Ovary (tissue), 10 donors: ENCODE results near the gene ME1. TPM values are rescaled to one million over a fixed set of nuclear protein-coding genes. Genes with fewer than 3 reads are reported as not detected.

Experiments used
- DNase-seq, 5 donors: peaks; one replicate each; pipeline ENCODE4 v3.0.0-alpha.2; 2019 to 2020
- H3K27ac ChIP-seq, 2 donors: fragments of 200-600 bp; one replicate each; pipeline versions ENCODE4 v1.5.1 to v1.8.0; 2019 to 2022
- H3K27me3 ChIP-seq: fragments of 200-600 bp; one replicate; pipeline ENCODE4 v1.8.0; 2022
- H3K36me3 ChIP-seq: fragments of 200-600 bp; sonication (generic); one replicate; pipeline ENCODE4 v1.5.1; 2019
- H3K4me1 ChIP-seq: one replicate; pipeline ENCODE4 v1.8.1; 2013; ENCODE audit warnings: mild to moderate bottlenecking, moderate library complexity; ENCODE audit not compliant: insufficient read depth
- H3K4me3 ChIP-seq: fragments of 200-600 bp; sonication (generic); one replicate; pipeline ENCODE4 v1.5.1; 2017
- H3K9me3 ChIP-seq, 2 donors: fragments of 200-600 bp in 1 of 2; sonication (generic) in 1 of 2; one replicate each; pipeline versions ENCODE4 v1.5.1 to v1.8.1; 2013 to 2019; ENCODE audit warnings: mild to moderate bottlenecking in 1 of 2, moderate library complexity in 1 of 2
- CTCF ChIP-seq, 3 donors: fragments of 450-650 bp in 2 of 3; fragments of 200-600 bp in 1 of 3; IDR thresholded peaks; one replicate each; pipeline versions ENCODE4 v1.5.1 to v1.8.0; 2016 to 2022; ENCODE audit warnings: antibody characterized with exemption in 3 of 3, mild to moderate bottlenecking in 1 of 3
- EP300 ChIP-seq: sonication (generic); formaldehyde crosslinking; IDR thresholded peaks from one replicate; pipeline ENCODE4 v1.6.1; 2017; ENCODE audit warnings: antibody characterized with exemption
- POLR2A ChIP-seq: fragments of 450-650 bp; IDR thresholded peaks from one replicate; pipeline ENCODE4 v1.6.1; 2017; ENCODE audit warnings: antibody characterized with exemption, mild to moderate bottlenecking, moderate library complexity
- WGBS, 3 donors: extraction: QIAGEN DNeasy Blood & Tissue Kit in 1 of 3; methylation state at CpG; one replicate each; pipeline versions ENCODE4 v1.1.5 to v1.1.7; 2013 to 2017; 5-methylcytosine and 5-hydroxymethylcytosine counted together
- intact Hi-C, 4 donors: fragments of 100-400 bp; cut with DNase I; formaldehyde crosslinking; loops; one replicate each; pipeline versions ENCODE4 v1.11.0 to v1.15.1; 2022 to 2023
- long read RNA-seq, 3 donors: library from polyadenylated mRNA in 2 of 3; unstranded in 2 of 3; transcript quantifications; one replicate each; pipeline ENCODE4 v2.0.0 and lab custom pipeline, GENCODE V29; 2021 to 2026
- polyA plus RNA-seq, 2 donors: library from polyadenylated mRNA; stranded (reverse); fragments of 200-250 nt in 1 of 2; fragments of 350-450 nt in 1 of 2; fragmentation: Illumina TruSeq in 1 of 2; extraction: RNeasy Lipid Tissue Mini Kit (QIAGEN cat#74804) in 1 of 2; gene quantifications; one replicate each; pipeline ENCODE4 v1.2.3, GENCODE V29; 2013 to 2014
- total RNA-seq, 7 donors: library from RNA; depleted of rRNA in 2 of 7; stranded (reverse); fragments of >200 nt in 2 of 7; fragmentation: NEBNext Ultra II Directional in 3 of 7; extraction: Animal tissue kit (Norgen Biotek cat#: 25700) in 3 of 7; gene quantifications; one replicate each; pipeline versions ENCODE4 v1.1.0 to v1.2.4, GENCODE V29; 2016 to 2023
- donor health status: DM: no; HTN: no; CAD: no; lungs with moderate emphysema.
- donor health status: DM: no; HTN: no; CAD: no.
- donor health status: Bipolar disorder and iron deficiency.
- donor health status: DM: yes; HTN: yes; CAD: no.
- donor health status: DM: no; HTN: no; CAD: no.
- donor health status: DM: yes; HTN: yes; CAD: no.

ME1 gene
- total RNA-seq (10 to 100 TPM in 6 of 7 donors, 1 to 10 TPM in 1; 9.9 to 19.6 (median 14.9) TPM), polyA plus RNA-seq (10 to 100 TPM in 1 of 2 donors, 1 to 10 TPM in 1; 7.5 to 17.0 TPM)
- long read RNA-seq, donor 1, transcript ME1-201 (14 exons, 3,371 nt): major isoform, 51 of 70 reads
- long read RNA-seq, donor 1, partial matches to known transcripts: 5 of 70 reads
- long read RNA-seq, donor 1, other reads (novel, unspliced or antisense): 14 of 70 reads
- long read RNA-seq, donor 2, partial matches to known transcripts: 0 of 2 reads
- long read RNA-seq, donor 2, other reads (novel, unspliced or antisense): 0 of 2 reads
- long read RNA-seq, donor 3, transcript ME1-201 (14 exons, 3,371 nt): major isoform, 32 of 39 reads
- long read RNA-seq, donor 3, partial matches to known transcripts: 2 of 39 reads
- long read RNA-seq, donor 3, other reads (novel, unspliced or antisense): 5 of 39 reads

GRCh38 chr6:83430611-83431544 lies at the start of gene ME1:
TSS of gene ME1 (minus strand) at chr6:83431051. CDS start at chr6:83430954, 97 bp downstream.
- Histone ChIP-seq H3K4me1 (no peaks in the 10 kb centered on the region), H3K4me3 (peak within 1 kb of the TSS; percentile 45), H3K9me3 (no peaks in the 10 kb centered on the region), H3K27me3 (no peaks in the 10 kb centered on the region), H3K27ac (peak within 1 kb of the TSS; percentile 85 to 88), H3K36me3 (no peaks in the 10 kb centered on the region)
- intact Hi-C loops: no loop called here
- DNase-seq: peak; percentile 82 to 86 (median 84)
- TF ChIP-seq EP300 (no peak), CTCF (IDR thresholded peaks at IDR 0.05) (no peak), POLR2A (peak; percentile 19)
- WGBS, 3 donors: 4 to 10% (median 4%) methylated on average over 65 to 74 of the region's 74 CpGs

- no peaks in the 10 kb centered on the region for H3K36me3 ChIP-seq
- WGBS, 3 donors: 80 to 95% (median 91%) methylated on average over 1 of the region's 1 CpG
- TF ChIP-seq CTCF (IDR thresholded peaks at IDR 0.05): no peak
- no peak for TF ChIP-seq EP300
- no peak for TF ChIP-seq POLR2A
- no peaks in the 10 kb centered on the region for H3K9me3 ChIP-seq
- H3K4me1 ChIP-seq: no peaks in the 10 kb centered on the region
- H3K27ac ChIP-seq: no peak overlapping the region
- intact Hi-C loops: no loop called here
- H3K27me3 ChIP-seq: no peaks in the 10 kb centered on the region
- DNase-seq: no peak
- H3K4me3 ChIP-seq: no peak overlapping the region
Measured at GRCh38 chr6:83480470-83480869, 49.6 kb upstream of the ME1 start.

DNA sequence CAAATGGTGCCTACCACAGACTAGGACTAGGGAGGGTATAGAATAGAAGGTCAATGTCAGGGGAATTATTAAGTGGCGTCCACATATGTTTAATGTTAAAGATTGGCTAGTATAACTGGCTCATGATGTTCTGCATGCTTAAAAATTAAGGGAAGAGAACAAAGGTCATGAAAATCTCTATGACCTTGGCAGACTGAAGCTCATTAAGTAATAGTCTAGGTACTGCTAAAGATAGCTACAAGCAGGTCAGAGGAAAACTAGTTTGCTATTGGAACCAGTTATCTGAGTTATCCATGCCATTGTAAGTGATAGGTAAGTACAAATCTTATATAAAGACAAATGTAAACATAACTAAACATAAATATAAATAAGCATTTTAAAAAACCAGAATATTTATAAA lies 48.5 kb upstream of the ME1 start:
- TF ChIP-seq POLR2A (no peak), CTCF (IDR thresholded peaks at IDR 0.05) (no peak), EP300 (no peak)
- Histone ChIP-seq H3K4me1 (no peaks in the 10 kb centered on the region), H3K27ac (no peak overlapping the region), H3K9me3 (no peaks in the 10 kb centered on the region), H3K27me3 (no peaks in the 10 kb centered on the region), H3K36me3 (no peaks in the 10 kb centered on the region), H3K4me3 (no peak overlapping the region)
- 55 to 63% (median 56%) methylated on average over 1 of the region's 1 CpG for WGBS, 3 donors
- DNase-seq: no peak
- intact Hi-C loops: no loop called here

GRCh38 chr6:83476971-83477370 lies 46.1 kb upstream of the ME1 start:
- Histone ChIP-seq H3K9me3 (no peaks in the 10 kb centered on the region), H3K36me3 (no peaks in the 10 kb centered on the region), H3K4me1 (no peaks in the 10 kb centered on the region), H3K27ac (no peak overlapping the region), H3K4me3 (no peak overlapping the region), H3K27me3 (no peaks in the 10 kb centered on the region)
- no peak for DNase-seq
- TF ChIP-seq CTCF (IDR thresholded peaks at IDR 0.05) (no peak), EP300 (no peak), POLR2A (no peak)
- intact Hi-C loops: no loop called here
- WGBS, 3 donors: 95 to 100% (median 95%) methylated on average over 1 of the region's 1 CpG
